Measurements from ENCODE around the gene MSL1.

MSL1 gene

DNA sequence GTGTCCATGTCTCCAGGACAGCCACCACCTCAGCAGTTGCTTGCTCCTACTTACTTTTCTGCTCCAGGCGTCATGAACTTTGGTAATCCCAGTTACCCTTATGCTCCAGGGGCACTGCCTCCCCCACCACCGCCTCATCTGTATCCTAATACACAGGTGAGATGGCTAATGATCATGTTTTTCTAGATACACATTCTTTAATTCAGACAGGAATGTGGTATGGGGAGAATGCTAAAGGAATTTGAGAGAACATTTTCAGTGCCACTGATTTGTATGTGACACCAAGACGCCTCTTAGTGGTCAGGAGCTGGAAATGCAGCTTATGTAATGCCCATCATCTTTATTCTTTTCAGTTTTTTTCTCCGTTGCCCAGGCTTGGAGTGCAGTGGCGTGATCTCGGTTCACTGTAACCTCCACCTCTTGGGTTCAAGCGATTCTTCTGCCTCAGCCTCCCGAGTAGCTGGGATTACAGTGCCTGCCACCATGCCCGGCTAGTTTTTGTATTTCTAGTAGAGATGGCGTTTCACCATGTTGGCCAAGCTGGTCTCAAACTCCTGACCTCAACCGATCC is 46.6 kb downstream of the MSL1 start:
- peak; percentile 89 for DNase-seq (ENCODE audit: low read depth)
- no peak overlapping the region for H3K4me3 ChIP-seq (ENCODE audit: low read depth, low read length)
- TF ChIP-seq, protein P1, sequence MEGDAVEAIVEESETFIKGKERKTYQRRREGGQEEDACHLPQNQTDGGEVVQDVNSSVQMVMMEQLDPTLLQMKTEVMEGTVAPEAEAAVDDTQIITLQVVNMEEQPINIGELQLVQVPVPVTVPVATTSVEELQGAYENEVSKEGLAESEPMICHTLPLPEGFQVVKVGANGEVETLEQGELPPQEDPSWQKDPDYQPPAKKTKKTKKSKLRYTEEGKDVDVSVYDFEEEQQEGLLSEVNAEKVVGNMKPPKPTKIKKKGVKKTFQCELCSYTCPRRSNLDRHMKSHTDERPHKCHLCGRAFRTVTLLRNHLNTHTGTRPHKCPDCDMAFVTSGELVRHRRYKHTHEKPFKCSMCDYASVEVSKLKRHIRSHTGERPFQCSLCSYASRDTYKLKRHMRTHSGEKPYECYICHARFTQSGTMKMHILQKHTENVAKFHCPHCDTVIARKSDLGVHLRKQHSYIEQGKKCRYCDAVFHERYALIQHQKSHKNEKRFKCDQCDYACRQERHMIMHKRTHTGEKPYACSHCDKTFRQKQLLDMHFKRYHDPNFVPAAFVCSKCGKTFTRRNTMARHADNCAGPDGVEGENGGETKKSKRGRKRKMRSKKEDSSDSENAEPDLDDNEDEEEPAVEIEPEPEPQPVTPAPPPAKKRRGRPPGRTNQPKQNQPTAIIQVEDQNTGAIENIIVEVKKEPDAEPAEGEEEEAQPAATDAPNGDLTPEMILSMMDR (conservative IDR thresholded peaks at IDR 0.05; ENCODE audit: low read depth, low read length), result peak; percentile 73

DNA sequence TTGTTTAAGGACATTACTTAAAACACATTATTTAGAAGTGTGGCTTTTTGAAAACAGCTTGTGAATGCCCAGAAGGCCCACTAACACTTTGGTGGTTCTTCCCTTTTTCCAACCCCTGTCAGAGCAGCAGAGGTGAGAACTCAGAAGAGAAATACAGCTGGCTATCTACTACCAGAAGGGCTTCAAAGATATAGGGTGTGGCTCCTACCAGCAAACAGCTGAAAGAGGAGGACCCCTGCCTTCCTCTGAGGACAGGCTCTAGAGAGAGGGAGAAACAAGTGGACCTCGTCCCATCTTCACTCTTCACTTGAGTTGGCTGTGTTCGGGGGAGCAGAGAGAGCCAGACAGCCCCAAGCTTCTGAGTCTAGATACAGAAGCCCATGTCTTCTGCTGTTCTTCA is 48.6 kb downstream of the MSL1 start:
- no peak for DNase-seq (ENCODE audit: low read depth)

DNA sequence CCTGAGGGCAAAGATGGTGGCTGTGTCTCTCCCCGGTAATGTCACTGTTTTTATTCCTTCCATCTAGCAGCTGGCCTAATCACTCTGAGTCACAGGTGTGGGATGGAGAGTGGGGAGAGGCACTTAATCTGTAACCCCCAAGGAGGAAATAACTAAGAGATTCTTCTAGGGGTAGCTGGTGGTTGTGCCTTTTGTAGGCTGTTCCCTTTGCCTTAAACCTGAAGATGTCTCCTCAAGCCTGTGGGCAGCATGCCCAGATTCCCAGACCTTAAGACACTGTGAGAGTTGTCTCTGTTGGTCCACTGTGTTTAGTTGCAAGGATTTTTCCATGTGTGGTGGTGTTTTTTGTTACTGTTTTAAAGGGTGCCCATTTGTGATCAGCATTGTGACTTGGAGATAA is 50.0 kb downstream of the MSL1 start:
- TF ChIP-seq, protein P1 (conservative IDR thresholded peaks at IDR 0.05; ENCODE audit: low read depth, low read length), result no peak
- peak; percentile 50 for DNase-seq (ENCODE audit: low read depth)
- H3K4me3 ChIP-seq (ENCODE audit: low read depth, low read length), result no peak overlapping the region

More for the DNA sequence above, 48.6 kb downstream of the MSL1 start:
- TF ChIP-seq, protein P1 (conservative IDR thresholded peaks at IDR 0.05; ENCODE audit: low read depth, low read length), result no peak
- no peak overlapping the region for H3K4me3 ChIP-seq (ENCODE audit: low read depth, low read length)

DNA sequence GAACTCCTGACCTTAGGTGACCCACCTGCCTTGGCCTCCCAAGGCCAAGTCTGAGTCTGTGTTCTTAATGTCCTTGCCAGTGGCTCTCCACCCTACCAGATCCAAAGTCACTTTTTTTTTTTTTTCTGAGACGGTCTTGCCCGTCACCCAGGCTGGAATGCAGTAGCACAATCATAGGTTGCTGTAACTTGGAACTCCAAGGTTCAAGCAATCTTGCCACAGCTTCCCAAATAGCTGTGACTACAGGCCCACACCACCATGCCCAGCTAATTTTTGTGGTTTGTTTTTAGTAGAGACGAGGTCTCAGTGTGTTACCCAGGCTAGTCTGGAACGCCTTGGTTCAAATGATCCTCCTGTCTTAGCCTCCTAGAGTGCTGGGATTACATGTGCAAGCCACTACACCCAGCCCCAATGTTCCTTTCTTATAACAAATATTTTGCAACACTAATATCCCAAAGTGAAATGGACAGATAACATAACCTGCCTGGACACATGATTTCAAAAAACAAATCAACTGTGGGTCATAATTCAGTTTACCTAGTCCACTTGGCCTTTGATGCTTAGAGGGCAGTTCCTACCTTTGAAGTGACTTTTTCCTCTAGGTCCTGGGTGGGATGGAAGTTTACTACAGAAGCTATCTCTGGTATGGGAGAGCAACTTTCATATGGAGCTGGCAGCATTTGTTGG is 51.5 kb downstream of the MSL1 start:
- TF ChIP-seq, protein P1 (conservative IDR thresholded peaks at IDR 0.05; ENCODE audit: low read depth, low read length), result no peak
- H3K4me3 ChIP-seq (ENCODE audit: low read depth, low read length), result no peak overlapping the region
- DNase-seq (ENCODE audit: low read depth), result no peak

DNA sequence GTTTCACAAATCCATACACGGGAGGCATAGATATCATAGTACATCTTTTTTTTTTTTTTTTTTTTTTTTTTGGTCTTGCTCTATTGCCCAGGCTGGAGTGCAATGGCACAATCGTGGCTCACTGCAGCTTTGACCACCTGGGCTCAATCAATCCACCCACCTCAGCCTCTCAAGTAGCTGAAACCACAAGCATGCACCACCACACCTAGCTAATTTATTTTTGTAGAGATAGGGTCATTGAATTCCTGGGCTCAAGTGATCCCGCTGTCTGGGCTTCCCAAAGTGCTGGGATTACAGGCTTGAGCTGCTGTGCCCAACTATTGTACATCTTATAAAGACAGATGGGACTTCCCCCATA is 52.0 kb downstream of the MSL1 start:
- TF ChIP-seq, protein P1 (conservative IDR thresholded peaks at IDR 0.05; ENCODE audit: low read depth, low read length), result no peak
- no peak for DNase-seq (ENCODE audit: low read depth)
- no peak overlapping the region for H3K4me3 ChIP-seq (ENCODE audit: low read depth, low read length)

DNA sequence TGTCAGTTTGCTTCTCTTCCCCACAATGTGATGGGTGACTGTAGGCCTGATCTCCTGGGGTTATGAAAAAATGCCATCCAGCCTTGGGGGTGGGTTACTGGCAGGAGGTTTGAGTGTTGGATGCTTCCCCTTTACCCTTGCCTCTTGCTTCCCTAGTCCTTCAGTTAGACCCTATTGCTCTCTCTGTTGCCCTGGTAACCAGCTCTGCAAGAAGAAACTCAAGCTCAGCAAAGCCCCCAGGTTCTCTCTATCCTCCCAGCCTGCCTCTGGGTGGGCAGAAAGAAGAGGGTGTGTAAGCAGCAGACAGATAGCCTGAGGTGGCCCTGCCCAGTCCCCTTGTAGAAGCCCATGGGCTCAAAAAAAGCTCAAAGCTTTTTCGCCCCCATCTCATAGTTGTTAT is 52.7 kb downstream of the MSL1 start:
- no peak for DNase-seq (ENCODE audit: low read depth)
- H3K4me3 ChIP-seq (ENCODE audit: low read depth, low read length), result no peak overlapping the region
- TF ChIP-seq, protein P1 (conservative IDR thresholded peaks at IDR 0.05; ENCODE audit: low read depth, low read length), result no peak
